ENCODE measurements around the gene WDR72. TPM values are rescaled to one million over a fixed set of nuclear protein-coding genes. Genes with fewer than 3 reads are reported as not detected.
"Not testable (repeated sequence)": the region's sequence is repeated elsewhere in the genome, so short reads cannot be mapped to it uniquely, and the experiment has no call there.

Gene WDR72
- total RNA-seq, 2 experiments from 2014 or later: not detected

GRCh38 chr15:53746101-53746500 lies 13.4 kb downstream of the WDR72 start:
- no peak for DNase-seq
- no peak overlapping the region for H3K27ac Mint-ChIP-seq
- no peaks in the 10 kb centered on the region for H3K27me3 Mint-ChIP-seq
- H3K4me1 Mint-ChIP-seq: no peaks in the 10 kb centered on the region
- no peaks in the 10 kb centered on the region for H3K9me3 Mint-ChIP-seq
- H3K36me3 Mint-ChIP-seq (ENCODE audit: low read depth): no peaks in the 10 kb centered on the region
- CTCF ChIA-PET: no interaction called here
- POLR2A ChIA-PET: no interaction called here
- H3K4me3 Mint-ChIP-seq: no peak overlapping the region

DNA sequence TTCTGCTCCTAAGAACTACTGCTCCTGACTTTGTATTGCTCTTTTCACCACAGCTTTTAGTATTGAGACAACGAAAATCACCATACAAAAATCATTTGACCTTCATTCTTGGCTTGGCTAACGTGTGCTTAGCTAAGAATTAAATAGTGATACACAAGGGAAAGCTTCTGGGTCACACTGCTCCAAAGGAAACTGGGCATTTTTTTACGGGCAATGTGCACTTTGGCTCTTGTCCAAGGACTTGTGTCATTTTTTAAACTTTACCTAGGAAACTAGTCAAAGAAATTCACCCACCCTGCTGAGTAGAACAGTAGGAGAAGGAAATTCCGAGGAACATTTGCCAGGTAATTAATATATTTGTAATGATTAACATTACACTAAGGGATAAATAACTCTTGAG lies 19.8 kb downstream of the WDR72 start:
- Mint-ChIP-seq H3K9me3 (no peaks in the 10 kb centered on the region), H3K27me3 (no peaks in the 10 kb centered on the region), H3K27ac (no peak overlapping the region), H3K4me3 (no peak overlapping the region), H3K4me1 (no peaks in the 10 kb centered on the region), H3K36me3 (ENCODE audit: low read depth) (no peaks in the 10 kb centered on the region)
- DNase-seq: no peak
- POLR2A ChIA-PET: no interaction called here
- CTCF ChIA-PET: no interaction called here

- Mint-ChIP-seq H3K4me1 (no peaks in the 10 kb centered on the region), H3K9me3 (no peaks in the 10 kb centered on the region), H3K36me3 (ENCODE audit: low read depth) (no peaks in the 10 kb centered on the region), H3K4me3 (no peak overlapping the region), H3K27ac (no peak overlapping the region), H3K27me3 (no peaks in the 10 kb centered on the region)
- POLR2A ChIA-PET: no interaction called here
- no peak for DNase-seq
- CTCF ChIA-PET: no interaction called here
Measured at GRCh38 chr15:53739187-53739586, 20.3 kb downstream of the WDR72 start.

DNA sequence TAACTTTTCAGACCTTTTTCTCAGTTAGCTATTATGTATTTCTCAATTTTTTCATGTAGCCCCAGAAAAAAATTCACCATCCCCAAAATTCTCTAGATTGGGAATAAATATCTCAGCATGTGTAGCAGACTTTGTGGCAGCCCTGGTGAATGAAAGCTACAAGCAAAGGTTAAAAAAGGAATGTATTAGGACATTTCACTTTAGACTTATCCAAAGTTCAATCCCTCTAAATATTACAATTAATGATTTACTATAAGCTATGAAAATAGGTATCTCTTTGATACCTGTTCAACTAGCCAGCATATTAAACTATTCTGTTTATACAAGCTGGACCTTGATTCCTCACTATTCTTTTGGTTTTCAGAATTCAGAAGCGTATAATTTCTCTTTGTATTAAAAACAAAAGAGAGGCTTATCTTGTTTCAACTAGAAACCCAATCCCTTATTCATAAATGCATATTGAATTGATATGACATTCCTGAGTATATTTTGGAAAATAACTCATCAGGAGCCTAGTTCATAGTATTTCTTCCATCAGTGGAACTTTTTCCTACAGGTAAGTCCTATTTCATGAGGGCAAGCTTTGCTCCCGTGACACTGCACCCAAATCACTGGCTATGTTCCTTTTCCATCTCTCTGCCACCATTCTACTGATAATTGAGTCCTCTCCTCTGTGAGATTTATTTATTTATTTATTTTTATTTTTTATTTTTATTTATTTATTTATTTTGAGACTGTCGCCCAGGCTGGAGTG lies 38.0 kb downstream of the WDR72 start:
- ChIA-PET POLR2A (no interaction called here), CTCF (no interaction called here)
- H3K4me1 Mint-ChIP-seq: no peaks in the 10 kb centered on the region

GRCh38 chr15:53716909-53717876 lies 42.3 kb downstream of the WDR72 start:
- no peaks in the 10 kb centered on the region for H3K36me3 Mint-ChIP-seq (ENCODE audit: low read depth)
- no peak overlapping the region for H3K27ac Mint-ChIP-seq
- ChIA-PET CTCF (no interaction called here), POLR2A (no interaction called here)
- H3K4me3 Mint-ChIP-seq: no peak overlapping the region
- no peak for DNase-seq
- no peaks in the 10 kb centered on the region for H3K9me3 Mint-ChIP-seq
- H3K4me1 Mint-ChIP-seq: no peaks in the 10 kb centered on the region
- no peaks in the 10 kb centered on the region for H3K27me3 Mint-ChIP-seq

More for the DNA sequence above, 38.0 kb downstream of the WDR72 start:
- no peaks in the 10 kb centered on the region for H3K36me3 Mint-ChIP-seq (ENCODE audit: low read depth)
- no peak overlapping the region for H3K27ac Mint-ChIP-seq
- no peak for DNase-seq
- H3K27me3 Mint-ChIP-seq: no peaks in the 10 kb centered on the region
- no peak overlapping the region for H3K4me3 Mint-ChIP-seq
- no peaks in the 10 kb centered on the region for H3K9me3 Mint-ChIP-seq

GRCh38 chr15:53713218-53713617 lies 46.2 kb downstream of the WDR72 start:
- H3K9me3 Mint-ChIP-seq: no peaks in the 10 kb centered on the region

DNA sequence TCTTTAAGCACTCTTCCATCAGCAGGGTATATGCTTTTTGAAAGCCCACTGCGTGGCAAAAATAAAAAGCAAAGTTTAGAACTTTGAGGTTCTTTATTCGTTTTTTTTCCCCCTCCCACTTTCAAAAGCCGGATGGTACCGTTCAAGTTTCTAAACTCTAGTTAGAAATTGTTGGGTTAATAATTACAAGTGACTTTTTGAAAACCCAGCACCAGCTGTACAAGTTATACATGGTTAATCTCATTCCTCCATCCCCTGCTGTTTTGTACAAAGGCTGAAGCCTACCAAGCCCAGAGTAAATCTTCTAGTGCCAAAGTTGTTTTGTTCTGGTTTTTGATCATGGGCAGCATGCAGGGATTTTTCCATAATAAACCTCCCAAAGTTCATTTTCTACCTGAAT lies 48.6 kb downstream of the WDR72 start:
- Mint-ChIP-seq H3K9me3 (no peaks in the 10 kb centered on the region), H3K4me1 (no peaks in the 10 kb centered on the region), H3K4me3 (no peak overlapping the region), H3K27me3 (no peaks in the 10 kb centered on the region), H3K36me3 (ENCODE audit: low read depth) (no peaks in the 10 kb centered on the region), H3K27ac (no peak overlapping the region)
- DNase-seq: no peak
- ChIA-PET CTCF (no interaction called here), POLR2A (no interaction called here)

More at GRCh38 chr15:53713218-53713617, 46.2 kb downstream of the WDR72 start:
- Mint-ChIP-seq H3K36me3 (ENCODE audit: low read depth) (no peaks in the 10 kb centered on the region), H3K27ac (no peak overlapping the region), H3K4me3 (no peak overlapping the region), H3K27me3 (no peaks in the 10 kb centered on the region), H3K4me1 (no peaks in the 10 kb centered on the region)
- CTCF ChIA-PET: interaction anchor here (0.6 kb wide), 1 partner anchor 111 kb away, joined by 3 read pairs; no protein-coding TSS in a partner anchor
- POLR2A ChIA-PET: no interaction called here
- DNase-seq: no peak

DNA sequence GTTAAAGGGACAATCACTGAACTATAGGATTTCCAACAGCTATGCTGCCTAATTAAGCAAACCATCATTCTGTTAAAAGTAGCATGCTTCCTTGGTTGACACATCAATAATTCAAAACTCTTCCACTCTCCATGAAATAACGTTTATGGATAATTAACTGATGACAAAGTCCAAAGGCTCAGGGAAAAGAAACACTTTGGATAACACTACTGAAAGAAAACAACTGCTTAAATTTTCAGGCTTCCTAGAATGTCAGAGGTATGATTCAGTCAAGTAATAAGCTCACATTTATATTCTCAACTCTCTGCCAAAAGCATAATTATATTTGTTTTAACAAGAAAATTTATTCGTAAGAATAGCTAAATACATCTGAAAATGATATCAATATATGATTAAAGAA lies 49.6 kb downstream of the WDR72 start:
- no peaks in the 10 kb centered on the region for H3K36me3 Mint-ChIP-seq (ENCODE audit: low read depth)
- CTCF ChIA-PET: no interaction called here
- no peak overlapping the region for H3K27ac Mint-ChIP-seq
- H3K9me3 Mint-ChIP-seq: no peaks in the 10 kb centered on the region
- POLR2A ChIA-PET: no interaction called here
- no peak for DNase-seq
- H3K4me3 Mint-ChIP-seq: no peak overlapping the region
- no peaks in the 10 kb centered on the region for H3K4me1 Mint-ChIP-seq
- H3K27me3 Mint-ChIP-seq: no peaks in the 10 kb centered on the region

- H3K9me3 Mint-ChIP-seq: peaks cover 1% of the 10 kb centered on the region
- no peak for DNase-seq
- H3K36me3 Mint-ChIP-seq (ENCODE audit: low read depth): no peaks in the 10 kb centered on the region
- no peak overlapping the region for H3K4me3 Mint-ChIP-seq
- ChIA-PET CTCF (no interaction called here), POLR2A (no interaction called here)
- no peak overlapping the region for H3K27ac Mint-ChIP-seq
- no peaks in the 10 kb centered on the region for H3K27me3 Mint-ChIP-seq
- H3K4me1 Mint-ChIP-seq: no peaks in the 10 kb centered on the region
Measured at GRCh38 chr15:53695365-53695764, 64.1 kb downstream of the WDR72 start.

GRCh38 chr15:53694476-53694874 lies 65.0 kb downstream of the WDR72 start:
- H3K36me3 Mint-ChIP-seq (ENCODE audit: low read depth): no peaks in the 10 kb centered on the region
- POLR2A ChIA-PET: no interaction called here
- H3K27ac Mint-ChIP-seq: no peak overlapping the region
- no peak overlapping the region for H3K4me3 Mint-ChIP-seq
- H3K4me1 Mint-ChIP-seq: no peaks in the 10 kb centered on the region
- H3K9me3 Mint-ChIP-seq: peaks cover 2% of the 10 kb centered on the region
- no peaks in the 10 kb centered on the region for H3K27me3 Mint-ChIP-seq
- CTCF ChIA-PET: no interaction called here
- DNase-seq: no peak

DNA sequence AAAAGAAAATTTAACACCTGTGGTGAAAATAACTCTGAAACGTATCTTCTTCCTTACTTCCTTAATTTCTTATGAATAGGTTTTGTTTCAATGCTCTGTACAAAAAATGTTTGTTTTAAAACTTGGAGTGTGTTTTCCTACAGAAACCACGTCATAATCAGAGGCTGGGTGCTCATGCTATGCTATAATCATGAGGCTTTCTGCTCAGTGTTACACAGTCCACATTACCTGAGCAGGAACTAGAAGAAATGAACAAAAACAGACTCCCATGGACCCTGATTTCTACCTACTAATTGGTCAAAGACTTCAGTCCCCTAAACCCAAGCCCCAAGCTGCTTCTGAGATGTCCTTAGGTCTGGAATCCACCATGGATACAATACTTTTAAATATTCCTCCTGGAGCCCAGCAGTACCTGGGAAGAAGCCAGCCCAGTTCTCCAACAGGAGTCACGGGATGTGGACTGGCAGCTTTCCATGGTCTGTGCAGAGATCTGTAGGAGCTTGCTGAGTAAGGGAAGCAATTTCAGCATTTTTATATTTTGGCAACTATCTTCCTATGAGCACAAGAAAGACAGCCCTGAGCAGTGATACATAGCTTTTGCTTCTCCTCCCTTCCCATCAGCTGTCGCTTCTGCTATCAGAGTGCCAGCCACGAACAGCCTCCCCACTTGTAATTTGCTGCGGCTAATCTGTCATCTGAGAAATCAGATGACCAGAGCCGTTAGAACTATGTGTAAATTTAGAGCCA lies 65.6 kb downstream of the WDR72 start:
- H3K27ac Mint-ChIP-seq: no peak overlapping the region
- ChIA-PET POLR2A (no interaction called here), CTCF (no interaction called here)
- H3K4me3 Mint-ChIP-seq: no peak overlapping the region
- DNase-seq: no peak
- peaks cover 2% of the 10 kb centered on the region for H3K9me3 Mint-ChIP-seq
- H3K27me3 Mint-ChIP-seq: no peaks in the 10 kb centered on the region
- H3K4me1 Mint-ChIP-seq: no peaks in the 10 kb centered on the region
- H3K36me3 Mint-ChIP-seq (ENCODE audit: low read depth): no peaks in the 10 kb centered on the region

GRCh38 chr15:53684162-53684561 lies 75.3 kb downstream of the WDR72 start:
- DNase-seq; H3K4me1 Mint-ChIP-seq; H3K27ac Mint-ChIP-seq; H3K4me3 Mint-ChIP-seq; CTCF ChIA-PET; H3K27me3 Mint-ChIP-seq; POLR2A ChIA-PET; H3K9me3 Mint-ChIP-seq; H3K36me3 Mint-ChIP-seq (ENCODE audit: low read depth): not testable (repeated sequence)

DNA sequence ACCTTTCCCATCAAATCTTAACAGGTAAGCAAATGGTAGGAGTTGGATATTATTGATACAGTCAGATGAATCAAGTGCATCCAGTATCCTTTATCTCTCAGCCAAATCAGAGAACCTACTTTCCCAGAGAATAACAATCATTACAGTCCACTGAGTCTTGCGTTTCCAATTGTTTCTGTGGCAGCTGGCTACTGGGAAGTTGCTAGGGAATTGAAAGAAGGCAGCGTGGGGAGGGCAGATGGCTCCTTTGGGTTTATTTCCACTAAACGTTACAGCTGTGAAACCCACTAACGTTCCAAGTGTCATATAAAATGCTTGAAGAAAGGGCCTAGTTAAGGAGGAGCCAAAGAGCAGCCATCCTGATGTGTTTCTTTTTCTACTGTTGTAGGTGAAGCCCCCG lies 78.4 kb downstream of the WDR72 start:
- no peak for DNase-seq
- CTCF ChIA-PET: no interaction called here
- POLR2A ChIA-PET: no interaction called here
- H3K4me3 Mint-ChIP-seq: no peak overlapping the region
- no peaks in the 10 kb centered on the region for H3K27me3 Mint-ChIP-seq
- H3K9me3 Mint-ChIP-seq: no peaks in the 10 kb centered on the region
- no peak overlapping the region for H3K27ac Mint-ChIP-seq
- H3K4me1 Mint-ChIP-seq: no peaks in the 10 kb centered on the region
- H3K36me3 Mint-ChIP-seq (ENCODE audit: low read depth): no peaks in the 10 kb centered on the region

Measured in activated CD4-positive, alpha-beta T cell treated with anti-CD3 and anti-CD28 coated beads, Interleukin-2, amount 10 ng/mL, durations not matched to agents 7 days and 5 days (primary cell).